HG02642 (cell line): ENCODE results near the gene MAP7D3.
A peak's percentile ranks its signal among the peaks of the same experiment; 100 is the strongest.
"Not testable (repeated sequence)": the region's sequence is repeated elsewhere in the genome, so short reads cannot be mapped to it uniquely, and the experiment has no call there.

Experiments
- ATAC-seq: cut with Tn5 transposase; IDR thresholded peaks from one replicate; pipeline ENCODE4 v1.9.1; 2021; ENCODE audit warnings: mild to moderate bottlenecking; ENCODE audit not compliant: unreplicated experiment, poor library complexity

Gene MAP7D3, protein sequence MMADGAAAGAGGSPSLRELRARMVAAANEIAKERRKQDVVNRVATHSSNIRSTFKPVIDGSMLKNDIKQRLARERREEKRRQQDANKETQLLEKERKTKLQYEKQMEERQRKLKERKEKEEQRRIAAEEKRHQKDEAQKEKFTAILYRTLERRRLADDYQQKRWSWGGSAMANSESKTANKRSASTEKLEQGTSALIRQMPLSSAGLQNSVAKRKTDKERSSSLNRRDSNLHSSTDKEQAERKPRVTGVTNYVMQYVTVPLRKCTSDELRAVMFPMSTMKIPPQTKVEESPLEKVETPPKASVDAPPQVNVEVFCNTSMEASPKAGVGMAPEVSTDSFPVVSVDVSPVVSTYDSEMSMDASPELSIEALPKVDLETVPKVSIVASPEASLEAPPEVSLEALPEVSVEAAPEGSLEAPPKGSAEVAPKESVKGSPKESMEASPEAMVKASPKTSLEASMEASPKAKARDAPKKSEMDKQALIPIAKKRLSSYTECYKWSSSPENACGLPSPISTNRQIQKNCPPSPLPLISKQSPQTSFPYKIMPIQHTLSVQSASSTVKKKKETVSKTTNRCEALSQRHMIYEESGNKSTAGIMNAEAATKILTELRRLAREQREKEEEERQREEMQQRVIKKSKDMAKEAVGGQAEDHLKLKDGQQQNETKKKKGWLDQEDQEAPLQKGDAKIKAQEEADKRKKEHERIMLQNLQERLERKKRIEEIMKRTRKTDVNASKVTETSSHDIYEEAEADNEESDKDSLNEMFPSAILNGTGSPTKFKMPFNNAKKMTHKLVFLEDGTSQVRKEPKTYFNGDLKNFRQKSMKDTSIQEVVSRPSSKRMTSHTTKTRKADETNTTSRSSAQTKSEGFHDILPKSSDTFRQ

DNA sequence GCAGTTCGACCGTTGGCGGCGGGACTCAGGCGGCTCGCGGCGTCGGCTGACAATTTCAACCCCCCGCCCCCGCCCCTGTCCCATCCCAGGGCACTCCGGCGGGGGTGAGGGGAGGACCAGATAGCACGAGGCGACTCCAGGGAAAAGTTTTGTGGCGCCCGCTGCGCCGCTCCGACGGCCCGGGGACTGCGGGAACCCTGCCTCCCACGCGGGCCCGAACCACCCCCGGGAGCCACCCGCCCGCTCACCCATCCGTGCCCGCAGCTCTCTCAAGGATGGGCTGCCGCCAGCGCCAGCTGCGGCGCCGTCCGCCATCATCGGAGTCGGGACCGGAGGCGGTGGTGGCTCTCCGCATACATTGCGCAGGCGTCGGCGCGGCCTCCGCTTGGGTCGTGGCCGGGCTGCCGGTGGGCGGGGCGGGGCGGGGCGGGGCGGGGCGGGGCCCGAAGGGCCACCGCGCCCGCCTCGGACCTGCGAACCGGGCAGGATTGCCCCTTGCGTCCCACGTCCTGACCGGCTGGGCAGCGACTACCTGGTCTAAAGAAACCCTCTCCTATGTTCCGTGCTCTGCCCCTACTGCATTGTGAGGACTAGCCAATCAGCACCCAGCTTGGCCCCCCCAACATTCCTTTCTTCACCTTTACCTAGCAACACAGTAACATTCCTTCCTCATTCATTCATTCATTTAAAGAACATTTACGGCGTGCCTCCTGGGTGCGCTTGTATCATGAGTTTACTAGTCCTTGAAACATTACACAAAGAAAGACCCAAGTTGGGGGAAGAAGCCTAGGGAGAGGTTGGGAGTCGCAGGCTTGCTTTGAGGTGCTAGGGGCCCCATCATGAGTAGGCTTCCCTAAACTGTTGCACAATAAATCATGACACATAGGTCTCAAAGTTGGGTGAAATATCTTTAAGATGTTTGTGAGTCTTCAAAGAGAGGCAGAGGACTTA, at the start of gene MAP7D3:
TSS of gene MAP7D3 (minus strand) at position 360 of the 951 bp plus-strand sequence. CDS start at position 318, 42 bp downstream.
- ATAC-seq = peak; percentile 92

DNA sequence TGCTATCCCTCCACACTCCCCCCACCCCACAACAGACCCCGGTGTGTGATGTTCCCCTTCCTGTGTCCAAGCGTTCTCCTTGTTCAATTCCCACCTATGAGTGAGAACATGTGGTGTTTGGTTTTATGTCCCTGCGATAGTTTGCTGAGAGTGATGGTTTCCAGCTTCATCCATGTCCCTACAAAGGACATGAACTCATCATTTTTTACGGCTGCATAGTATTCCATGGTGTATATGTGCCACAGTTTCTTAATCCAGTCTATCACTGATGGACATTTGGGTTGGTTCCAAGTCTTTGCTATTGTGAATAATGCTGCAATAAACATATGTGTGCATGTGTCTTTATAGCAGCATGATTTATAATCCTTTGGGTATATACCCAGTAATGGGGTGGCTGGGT, 49.5 kb upstream of the MAP7D3 start, which contains the start of gene ADGRG4:
TSS of gene ADGRG4 (plus strand) at position 243 of the 400 bp plus-strand sequence. CDS start 7,815 bp downstream, outside the sequence.
- not testable (repeated sequence) for ATAC-seq

DNA sequence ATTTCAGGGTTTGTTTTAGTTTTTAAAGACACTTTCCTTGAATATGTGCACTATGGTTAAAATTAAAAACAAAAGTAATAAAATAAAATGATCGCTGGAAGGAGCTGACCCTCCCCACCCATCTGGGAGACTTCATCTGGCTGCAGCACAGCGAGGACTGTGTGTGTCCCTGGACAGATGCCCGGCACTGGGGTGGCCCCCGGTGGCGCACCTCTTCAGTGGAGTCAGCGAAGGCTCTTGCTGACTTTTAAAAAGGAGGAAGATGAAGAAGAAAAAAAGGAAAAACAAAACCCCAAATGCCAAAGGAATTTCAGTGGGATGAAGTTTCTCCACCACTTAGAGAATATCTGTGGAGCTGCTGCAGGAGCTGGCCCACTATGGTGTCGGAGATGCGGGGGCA, 44.2 kb upstream of the MAP7D3 start:
- no peak for ATAC-seq

GRCh38 chrX:136292656-136293055, 41.5 kb upstream of the MAP7D3 start:
- no peak for ATAC-seq

DNA sequence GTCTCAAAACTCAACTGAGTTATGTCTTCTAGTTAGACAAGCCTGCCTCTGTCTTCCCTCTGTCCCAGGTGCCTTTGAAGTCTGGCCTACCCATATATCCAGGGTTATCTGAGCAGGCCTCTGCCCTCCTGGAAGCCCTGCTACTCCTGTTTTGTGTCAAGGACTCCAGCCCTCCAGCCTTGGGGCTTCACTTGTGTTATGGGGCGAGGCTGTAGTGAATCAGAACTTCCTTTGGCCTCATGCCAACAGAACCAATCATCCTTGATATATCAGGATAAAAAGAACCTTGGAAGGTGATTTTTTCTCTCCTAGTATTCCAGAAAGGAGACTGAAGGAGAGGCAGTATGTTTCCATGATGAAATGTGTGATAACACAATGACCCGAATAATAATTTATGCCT, 40.6 kb upstream of the MAP7D3 start:
- ATAC-seq = no peak

DNA sequence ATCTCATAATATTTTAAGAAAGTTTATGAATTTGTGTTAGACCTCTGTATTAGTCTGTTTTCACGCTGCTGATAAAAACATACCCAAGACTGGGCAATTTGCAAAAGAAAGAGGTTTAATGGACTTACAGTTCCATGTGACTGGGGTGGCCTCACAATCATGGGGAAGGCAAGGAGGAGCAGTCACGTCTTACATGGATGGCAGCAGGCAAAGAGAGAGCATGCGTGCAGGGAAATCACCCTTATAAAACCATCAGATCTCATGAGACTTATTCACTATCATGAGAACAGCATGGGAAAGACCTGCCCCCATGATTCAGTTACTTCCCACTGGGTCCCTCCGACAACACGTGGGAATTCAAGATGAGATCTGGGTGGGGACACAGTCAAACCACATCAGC, 35.2 kb upstream of the MAP7D3 start:
- not testable (repeated sequence) for ATAC-seq

DNA sequence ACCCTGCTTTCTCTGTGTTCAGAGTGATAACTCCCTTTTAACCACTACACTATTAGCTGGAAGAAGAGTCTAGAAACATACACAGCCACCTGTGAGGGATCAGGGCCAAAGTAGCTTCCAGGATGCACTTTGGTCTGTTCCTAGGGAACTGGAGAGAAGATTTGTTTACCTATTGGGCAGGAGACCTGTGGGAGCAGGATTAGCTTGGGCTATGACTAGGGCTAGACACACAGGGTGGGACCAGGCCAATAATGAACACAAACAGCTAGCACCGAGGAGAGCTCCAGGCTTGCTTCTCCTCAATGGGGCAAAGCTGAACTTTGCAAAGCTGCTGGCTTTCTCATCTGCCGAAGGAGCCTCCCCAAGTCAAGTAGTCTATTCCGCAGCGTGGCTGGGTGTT, 24.4 kb upstream of the MAP7D3 start:
- ATAC-seq = no peak

- ATAC-seq = no peak
These were observed 22.8 kb upstream of the MAP7D3 start for GRCh38 chrX:136273986-136274385.

- ATAC-seq = no peak
These were observed 21.1 kb upstream of the MAP7D3 start for GRCh38 chrX:136272325-136272724.

GRCh38 chrX:136271300-136271699, 20.1 kb upstream of the MAP7D3 start:
- peak; percentile 48 for ATAC-seq

DNA sequence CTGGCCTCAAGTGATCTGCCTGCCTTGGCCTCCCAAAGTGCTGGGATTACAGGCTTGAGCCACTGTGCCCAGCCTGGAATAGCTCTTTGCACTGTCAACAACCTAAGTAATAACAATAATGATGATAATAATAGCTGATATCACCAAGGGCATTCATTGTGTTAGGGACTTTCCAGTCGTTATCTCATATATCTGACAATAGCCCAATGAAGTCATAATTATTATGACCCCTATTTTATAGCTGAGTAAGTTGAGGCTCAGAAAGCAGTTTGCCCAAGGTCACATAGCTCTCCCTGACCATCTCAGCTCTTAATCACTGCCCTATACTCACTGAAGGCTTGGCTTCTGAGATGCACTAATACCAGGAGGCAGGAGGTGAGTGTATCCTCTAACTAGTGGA, 18.7 kb upstream of the MAP7D3 start:
- ATAC-seq = no peak

DNA sequence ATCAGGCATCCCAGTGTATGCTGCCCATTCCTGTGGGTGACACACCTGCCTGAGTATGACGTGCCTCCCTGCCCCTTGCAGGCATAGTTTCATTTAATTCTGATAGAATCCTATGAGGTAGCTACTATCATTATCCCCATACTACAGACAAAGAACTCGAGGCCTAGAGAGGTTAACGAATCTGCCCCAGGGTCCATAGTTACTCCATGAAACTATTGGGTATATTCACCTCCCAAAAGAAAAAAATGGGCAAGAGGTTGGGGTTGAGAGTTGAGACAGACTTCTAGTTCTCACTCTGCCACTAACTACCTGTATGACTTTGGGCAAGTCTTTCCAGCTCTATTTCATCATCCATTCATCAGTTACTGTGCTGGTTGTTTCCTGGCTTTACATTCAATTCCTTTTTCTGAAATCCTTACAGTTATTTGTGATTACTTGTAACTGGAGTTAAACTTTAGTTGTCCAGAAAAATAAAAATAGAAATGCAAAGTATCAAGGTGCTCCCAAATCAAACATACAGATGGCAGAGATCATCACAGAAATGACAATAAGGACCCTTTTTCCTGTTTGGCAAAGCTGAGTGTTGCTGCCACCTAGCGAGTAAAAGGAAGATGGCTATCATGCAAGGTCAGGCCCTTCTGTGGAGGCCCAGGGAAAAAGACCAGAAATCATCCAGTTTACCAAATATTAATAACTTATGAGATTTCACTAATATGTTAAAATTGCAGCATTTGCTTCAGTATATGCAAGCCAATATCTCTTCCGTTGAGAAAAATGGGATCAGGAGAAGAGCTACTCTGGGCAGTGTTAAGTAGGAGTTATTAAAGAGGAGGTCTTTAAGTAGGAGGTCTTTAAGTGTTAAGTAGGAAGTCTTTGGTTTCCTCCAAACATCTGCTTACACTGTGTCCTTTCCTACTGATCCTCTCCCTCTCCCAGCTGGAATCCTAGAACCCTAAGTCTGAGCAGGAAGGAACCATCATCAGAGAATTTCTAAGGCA, 17.1 kb upstream of the MAP7D3 start:
- peak; percentile 64 for ATAC-seq

GRCh38 chrX:136266828-136267227, 15.6 kb upstream of the MAP7D3 start:
- no peak for ATAC-seq

DNA sequence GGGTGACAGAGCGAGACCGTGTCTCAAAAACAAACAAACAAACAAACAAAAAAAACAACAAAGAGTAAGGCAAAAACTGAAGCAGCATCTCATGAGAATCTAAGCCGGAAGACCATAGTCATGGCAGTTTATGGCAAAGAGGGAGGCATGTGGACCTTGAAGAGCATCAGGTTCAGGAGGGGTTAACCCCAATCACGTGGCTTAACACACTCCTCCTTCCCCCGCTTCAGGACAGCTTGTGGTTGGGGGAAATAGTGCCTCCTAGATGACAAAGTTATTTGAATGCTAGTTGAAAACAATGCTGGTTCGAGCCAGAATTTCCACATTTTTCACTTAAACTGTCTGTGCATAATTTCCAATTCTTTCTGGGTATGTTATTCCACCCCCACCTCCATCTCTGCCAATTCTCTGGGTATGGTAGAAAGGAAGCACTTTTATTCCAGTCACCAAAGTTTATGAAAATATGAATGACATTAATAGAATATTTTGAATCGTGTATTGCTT, 11.7 kb upstream of the MAP7D3 start:
- ATAC-seq = no peak

DNA sequence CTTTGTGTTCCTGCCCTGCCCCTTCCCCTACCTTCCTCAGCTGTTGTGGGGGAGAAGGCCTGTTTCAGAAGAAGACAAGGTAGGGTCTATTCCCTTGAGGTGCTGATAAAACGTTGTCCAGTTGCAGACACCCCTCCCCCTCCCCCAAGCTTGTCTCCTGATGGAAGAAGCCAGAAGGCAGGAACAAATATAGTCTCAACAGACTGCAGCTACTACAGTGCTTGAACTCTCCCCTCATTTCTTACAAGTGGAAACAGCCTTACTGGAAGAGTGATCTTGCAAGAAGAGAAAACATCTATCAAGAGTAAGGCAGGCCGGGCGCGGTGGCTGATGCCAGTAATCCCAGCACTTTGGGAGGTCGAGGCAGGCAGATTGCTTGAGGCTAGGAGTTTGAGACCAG, 11.0 kb upstream of the MAP7D3 start:
- ATAC-seq = no peak

- no peak for ATAC-seq
These were observed 10.1 kb upstream of the MAP7D3 start for GRCh38 chrX:136261321-136261720.

DNA sequence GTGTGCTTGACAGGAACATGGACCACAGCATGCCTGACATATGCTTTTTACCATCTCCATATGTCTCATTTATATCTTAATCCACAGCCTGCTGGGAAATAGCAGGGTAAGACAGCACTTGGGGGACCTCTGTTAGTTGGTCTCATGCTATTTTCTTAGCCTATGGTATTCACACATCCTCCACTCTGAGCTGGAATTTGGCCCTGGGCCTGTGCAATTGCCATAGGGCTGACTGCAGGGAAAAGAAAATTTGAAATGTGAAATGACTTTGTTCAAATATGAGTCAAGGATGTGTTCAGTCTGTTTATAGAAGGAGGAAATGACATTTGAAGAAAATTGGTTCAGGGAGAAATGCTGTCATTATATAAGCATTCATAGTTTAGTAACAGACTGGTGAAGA, 9.6 kb upstream of the MAP7D3 start:
- no peak for ATAC-seq

DNA sequence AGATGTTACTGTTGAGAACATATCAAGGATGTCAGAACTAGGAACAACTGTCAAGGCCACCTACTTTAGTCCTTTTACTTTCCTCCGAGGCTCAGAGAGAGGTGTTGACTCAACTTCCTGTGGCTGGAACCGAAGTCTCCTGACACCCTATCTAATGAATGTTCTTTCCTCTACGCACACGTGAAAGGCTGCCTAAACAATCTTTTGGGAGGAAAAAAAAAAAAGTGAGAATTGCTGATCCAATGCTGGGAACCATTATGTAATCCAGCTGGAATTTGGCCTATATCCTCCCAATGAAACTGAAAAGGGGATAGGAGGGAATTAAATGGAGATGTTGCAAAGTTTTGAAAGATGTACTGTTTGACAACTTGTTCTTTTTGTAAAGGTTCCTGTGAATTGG, 8.3 kb upstream of the MAP7D3 start:
- no peak for ATAC-seq

DNA sequence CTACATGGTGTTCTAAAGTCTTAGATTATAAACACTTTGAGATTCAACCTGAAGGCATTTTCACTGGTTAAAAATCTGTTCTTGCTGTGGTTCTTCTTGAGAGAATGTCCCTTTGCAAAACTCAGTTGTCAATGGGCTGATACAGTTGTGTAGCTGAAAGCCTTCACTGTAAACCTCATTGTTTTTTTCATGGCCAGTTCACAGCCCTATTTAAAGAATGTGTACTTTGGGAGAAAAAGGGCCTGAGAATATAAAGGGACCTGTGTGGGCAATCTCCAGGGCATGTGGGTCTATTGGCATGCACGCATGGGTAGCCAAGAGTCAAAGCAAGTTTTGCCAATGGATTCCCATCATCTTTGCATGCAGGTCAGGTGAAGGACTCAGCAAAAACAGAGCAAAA, 7.8 kb upstream of the MAP7D3 start:
- no peak for ATAC-seq
